ENCODE data around the gene ZNF324. TPM values are rescaled to one million over a fixed set of nuclear protein-coding genes. Genes with fewer than 3 reads are reported as not detected.

ZNF324 gene
- total and polyA plus RNA-seq, 2 of the 8 experiments (the other 6 are each of a cell fraction or from before 2014, with no cell fraction given), result 5.1 to 5.8 TPM

DNA sequence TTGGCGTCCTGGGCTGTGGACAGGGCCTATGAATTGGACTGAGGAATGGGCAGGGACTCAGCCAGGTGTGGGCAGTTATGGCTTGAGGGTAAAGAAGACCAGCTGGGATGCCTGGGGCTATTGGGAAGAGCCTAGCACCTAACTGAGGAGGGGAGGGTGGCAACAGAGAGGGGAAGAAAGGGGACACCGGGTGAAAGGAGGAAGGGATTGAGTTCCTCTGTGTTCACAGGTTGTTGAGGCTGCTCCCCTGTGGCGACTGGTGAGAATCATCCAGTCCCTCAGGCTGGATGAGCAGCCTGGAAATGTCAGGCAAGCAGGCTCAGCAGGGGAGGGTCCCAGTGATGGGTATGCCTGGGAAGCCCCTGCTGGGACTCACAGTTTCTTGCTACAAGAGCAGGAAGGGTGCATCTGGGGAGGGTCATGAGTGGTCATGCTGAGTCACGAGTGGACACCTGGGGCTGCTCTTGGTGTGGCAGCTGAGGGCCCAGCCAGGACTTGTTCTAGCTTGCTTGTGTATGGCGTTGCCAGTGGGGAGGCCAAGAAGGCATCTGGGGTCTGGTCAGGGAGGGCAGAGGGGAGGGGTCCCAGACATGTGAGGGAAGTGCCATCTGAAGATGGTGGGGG lies 1.4 kb downstream of the ZNF324 start:
- FAIRE-seq (no peak), DNase-seq (ENCODE audit: low read depth in 1 of 2, low spot score in 2 of 2) (no peak)
- H3K36me3 ChIP-seq (ENCODE audit: control insufficient read depth in 2 of 4, insufficient read depth in 4 of 4, low read length in 3 of 4), result peaks cover 2 to 7% (median 4%) of the 10 kb centered on the region in 4 experiments; a peak in 5 of 8 replicates
- no peak overlapping the region for H3K14ac ChIP-seq (ENCODE audit: insufficient read length)
- no peak overlapping the region for H2AK5ac ChIP-seq (ENCODE audit: low read depth, low read length)
- peaks cover 3 to 12% of the 10 kb centered on the region in 2 experiments for H4K20me1 ChIP-seq (replicated peaks in 1 of 2; ENCODE audit: control insufficient read depth in 1 of 2, insufficient read depth in 2 of 2, low read length in 2 of 2)
- POLR2A ChIA-PET (ENCODE audit: partially characterized antibody), result interaction anchor here (1.3 to 1.7 kb wide), 2 partner anchors 8 to 73 kb away, joined by 4 to 7 read pairs; partner anchors contain the start of gene RNF225
- peak overlapping the region; percentile 51; the same call in 1 of the 2 replicates for H4K8ac ChIP-seq (ENCODE audit: extremely low read depth, insufficient read depth, low read length)
- no peak overlapping the region for H3K18ac ChIP-seq (ENCODE audit: extremely low read depth, low read length)
- no peak overlapping the region for H2BK15ac ChIP-seq (ENCODE audit: low read length)
- H3K4ac ChIP-seq (replicated peaks; ENCODE audit: insufficient read length, low read depth, low read length), result no peak overlapping the region
- H3K27me3 ChIP-seq (replicated peaks in 1 of 4; ENCODE audit: control insufficient read depth in 3 of 4, extremely low read depth in 1 of 4, insufficient read depth in 3 of 4, low read length in 3 of 4), result no peaks in the 10 kb centered on the region
- no peaks in the 10 kb centered on the region for H3K4me1 ChIP-seq (replicated peaks in 1 of 4; ENCODE audit: control insufficient read depth in 3 of 4, insufficient read depth in 4 of 4, low read length in 3 of 4)
- H2BK5ac ChIP-seq (ENCODE audit: low read depth, low read length), result no peak overlapping the region
- H2BK120ac ChIP-seq (replicated peaks; ENCODE audit: low read depth, low read length), result no peak overlapping the region
- no peak overlapping the region for H3K27ac ChIP-seq (ENCODE audit: low read depth, low read length)
- peak overlapping the region in 1 of 4 experiments; percentile 6; a peak in 1 of 8 replicates for H3K4me3 ChIP-seq (ENCODE audit: extremely low read depth in 1 of 4, insufficient read depth in 2 of 4, low read depth in 3 of 4, low read length in 4 of 4)
- peaks cover 6% of the 10 kb centered on the region; the same call in 1 of the 2 replicates for H3K79me1 ChIP-seq (ENCODE audit: low read depth, low read length)
- H2AFZ ChIP-seq (ENCODE audit: low read length), result no peak overlapping the region
- H3K9me3 ChIP-seq (ENCODE audit: insufficient read depth in 2 of 2, low read depth in 1 of 2, low read length in 1 of 2), result no peaks in the 10 kb centered on the region
- H2BK20ac ChIP-seq (ENCODE audit: low read length), result no peak overlapping the region
- 83% methylated on average over 5 of the region's 5 CpGs; no CpG with 5 or more reads in 1 of the 2 experiments for WGBS, 2 experiments (ENCODE audit: extremely low coverage in 1 of 2, insufficient coverage in 1 of 2, insufficient read length in 1 of 2, insufficient replicate concordance in 2 of 2, low coverage in 1 of 2, low lambda C conversion rate in 2 of 2, missing lambda C conversion rate in 1 of 2)
- H3K56ac ChIP-seq (replicated peaks; ENCODE audit: insufficient read length, low read depth, low read length), result no peak overlapping the region
- no peak overlapping the region for H2BK12ac ChIP-seq (ENCODE audit: low read depth, low read length)
- no peak overlapping the region; a peak in 1 of 7 replicates for H3K9ac ChIP-seq (replicated peaks in 1 of 4; ENCODE audit: extremely low read depth in 1 of 4, low read depth in 3 of 4, low read length in 3 of 4)
- CTCF ChIA-PET (ENCODE audit: partially characterized antibody), result interaction anchor here (1.4 to 1.6 kb wide), 2 partner anchors 10 to 51 kb away, joined by 3 to 4 read pairs; no protein-coding TSS in a partner anchor
- H4K91ac ChIP-seq (replicated peaks; ENCODE audit: insufficient read length, low read length), result no peak overlapping the region
- no peak overlapping the region for H4K5ac ChIP-seq (ENCODE audit: insufficient read length, low read depth, low read length)
- H3K4me2 ChIP-seq (ENCODE audit: insufficient read depth in 1 of 2, low read depth in 2 of 2, low read length in 2 of 2), result peak overlapping the region; percentile 42 to 54; a peak in 2 of 4 replicates
- H3K79me2 ChIP-seq (ENCODE audit: control insufficient read depth in 1 of 2, insufficient read depth in 2 of 2, low read length in 2 of 2), result no peaks in the 10 kb centered on the region
- H3K23ac ChIP-seq (ENCODE audit: insufficient read length), result no peak overlapping the region
- peaks cover 8% of the 10 kb centered on the region; the same call in 1 of the 2 replicates for H3K23me2 ChIP-seq (ENCODE audit: low read depth, low read length)
- TF ChIP-seq YY1 (IDR thresholded peaks at IDR 0.05; ENCODE audit: low read depth, low read length) (no peak), SIX5 (IDR thresholded peaks at IDR 0.05; ENCODE audit: low read depth, low read length) (no peak), PHF8 (conservative IDR thresholded peaks at IDR 0.05; ENCODE audit: low read depth, low read length) (no peak), KDM4A (IDR thresholded peaks at IDR 0.05; ENCODE audit: low read depth, low read length, severe bottlenecking) (no peak), RXRA (IDR thresholded peaks at IDR 0.05; ENCODE audit: insufficient read depth, low read depth, low read length) (no peak), GTF2F1 (IDR thresholded peaks at IDR 0.05; ENCODE audit: borderline replicate concordance, low read depth, low read length) (no peak), CREB1 (IDR thresholded peaks at IDR 0.05) (no peak), TBP (IDR thresholded peaks at IDR 0.05; ENCODE audit: low read depth, low read length) (no peak)
- TF ChIP-seq, protein P1, sequence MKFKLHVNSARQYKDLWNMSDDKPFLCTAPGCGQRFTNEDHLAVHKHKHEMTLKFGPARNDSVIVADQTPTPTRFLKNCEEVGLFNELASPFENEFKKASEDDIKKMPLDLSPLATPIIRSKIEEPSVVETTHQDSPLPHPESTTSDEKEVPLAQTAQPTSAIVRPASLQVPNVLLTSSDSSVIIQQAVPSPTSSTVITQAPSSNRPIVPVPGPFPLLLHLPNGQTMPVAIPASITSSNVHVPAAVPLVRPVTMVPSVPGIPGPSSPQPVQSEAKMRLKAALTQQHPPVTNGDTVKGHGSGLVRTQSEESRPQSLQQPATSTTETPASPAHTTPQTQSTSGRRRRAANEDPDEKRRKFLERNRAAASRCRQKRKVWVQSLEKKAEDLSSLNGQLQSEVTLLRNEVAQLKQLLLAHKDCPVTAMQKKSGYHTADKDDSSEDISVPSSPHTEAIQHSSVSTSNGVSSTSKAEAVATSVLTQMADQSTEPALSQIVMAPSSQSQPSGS (IDR thresholded peaks at IDR 0.05; ENCODE audit: low read length), result no peak
